LNCaP clone FGC (cell line): ENCODE data around the gene HMX1.

Experiments used
- DNase-seq: peaks from one replicate; pipeline ENCODE4 v3.0.0-alpha.2; 2011; ENCODE audit warnings: low read depth
- H3K4me3 ChIP-seq: 2 replicates; pipeline ENCODE4 v1.5.1; 2011; ENCODE audit warnings: mild to moderate bottlenecking, low read depth, low read length, control low read depth
- TF ChIP-seq, protein P1 (sequence below): IDR thresholded peaks from 2 replicates; pipeline ENCODE4 v1.5.1; 2012; ENCODE audit warnings: mild to moderate bottlenecking; ENCODE audit not compliant: control insufficient read depth, insufficient read depth; ENCODE audit errors: extremely low read depth

HMX1 gene

DNA sequence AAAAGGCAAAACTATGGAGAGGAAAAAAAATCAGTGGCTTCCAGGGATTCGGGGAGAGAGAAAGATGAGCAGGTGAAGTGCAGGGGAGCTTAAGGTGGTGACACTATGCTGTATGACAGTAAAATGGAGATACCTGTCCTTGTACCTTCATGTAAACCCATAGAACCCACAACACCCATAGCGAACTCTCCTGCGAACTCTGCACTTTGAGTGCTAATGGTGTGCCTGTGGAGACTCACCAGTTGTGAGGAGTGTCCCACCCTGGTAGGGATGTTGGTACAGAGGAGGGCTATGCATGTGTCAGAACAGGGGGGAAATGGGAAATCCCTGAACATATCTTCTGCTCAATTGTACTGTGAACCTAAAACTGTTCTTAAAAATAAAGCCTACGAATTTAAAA is 42.8 kb downstream of the HMX1 start:
- no peak for DNase-seq
- TF ChIP-seq, protein P1, sequence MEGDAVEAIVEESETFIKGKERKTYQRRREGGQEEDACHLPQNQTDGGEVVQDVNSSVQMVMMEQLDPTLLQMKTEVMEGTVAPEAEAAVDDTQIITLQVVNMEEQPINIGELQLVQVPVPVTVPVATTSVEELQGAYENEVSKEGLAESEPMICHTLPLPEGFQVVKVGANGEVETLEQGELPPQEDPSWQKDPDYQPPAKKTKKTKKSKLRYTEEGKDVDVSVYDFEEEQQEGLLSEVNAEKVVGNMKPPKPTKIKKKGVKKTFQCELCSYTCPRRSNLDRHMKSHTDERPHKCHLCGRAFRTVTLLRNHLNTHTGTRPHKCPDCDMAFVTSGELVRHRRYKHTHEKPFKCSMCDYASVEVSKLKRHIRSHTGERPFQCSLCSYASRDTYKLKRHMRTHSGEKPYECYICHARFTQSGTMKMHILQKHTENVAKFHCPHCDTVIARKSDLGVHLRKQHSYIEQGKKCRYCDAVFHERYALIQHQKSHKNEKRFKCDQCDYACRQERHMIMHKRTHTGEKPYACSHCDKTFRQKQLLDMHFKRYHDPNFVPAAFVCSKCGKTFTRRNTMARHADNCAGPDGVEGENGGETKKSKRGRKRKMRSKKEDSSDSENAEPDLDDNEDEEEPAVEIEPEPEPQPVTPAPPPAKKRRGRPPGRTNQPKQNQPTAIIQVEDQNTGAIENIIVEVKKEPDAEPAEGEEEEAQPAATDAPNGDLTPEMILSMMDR, result no peak
- no peak overlapping the region for H3K4me3 ChIP-seq

- no peak for DNase-seq
- no peak overlapping the region for H3K4me3 ChIP-seq
- TF ChIP-seq, protein P1, result no peak
Measured at GRCh38 chr4:8821151-8821950, 50.3 kb downstream of the HMX1 start.

DNA sequence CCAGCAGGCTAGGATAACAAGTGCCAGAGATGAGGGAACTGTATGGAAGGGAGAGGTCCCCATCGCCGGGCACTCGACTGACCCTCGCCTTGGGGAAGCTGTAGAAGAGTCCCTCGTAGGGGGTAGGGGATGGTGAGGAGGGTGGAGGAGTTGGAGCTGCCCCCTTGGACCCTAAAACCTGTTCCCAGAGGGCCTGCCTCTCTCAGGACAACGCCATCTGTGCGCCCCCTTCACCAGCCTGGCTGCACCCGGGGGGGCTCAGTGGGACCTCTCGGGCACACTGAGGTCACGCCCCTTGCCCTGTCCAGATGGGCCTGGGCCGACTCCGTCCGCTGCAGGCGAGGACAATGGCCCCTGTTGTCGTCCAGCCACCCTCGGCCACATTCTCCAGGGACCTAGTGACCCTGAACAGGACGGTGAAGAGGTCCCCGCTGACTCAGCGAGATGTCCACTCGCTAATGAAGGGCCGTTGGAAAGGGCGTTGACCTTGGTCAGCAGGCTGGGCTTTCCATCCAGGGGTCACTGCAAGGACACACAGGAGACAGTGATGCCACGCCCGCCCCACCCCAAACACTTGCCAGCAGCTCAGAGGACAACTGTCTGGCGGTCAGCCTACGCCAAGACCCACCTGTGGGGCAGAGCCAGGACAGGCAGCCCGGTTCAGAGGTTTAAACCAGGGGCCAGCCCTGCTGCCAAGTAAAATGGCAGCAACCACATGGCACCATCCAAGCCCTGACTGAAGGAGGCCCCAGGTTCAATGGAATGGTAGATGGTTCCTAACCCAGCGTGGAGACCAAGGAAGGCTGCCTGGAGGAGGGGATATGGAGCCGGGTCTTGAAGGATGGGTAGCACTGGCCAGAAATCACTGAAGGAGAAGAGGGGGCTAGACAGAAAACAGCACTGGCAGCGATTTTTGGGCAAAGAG is 51.2 kb downstream of the HMX1 start:
- no peak for DNase-seq
- TF ChIP-seq, protein P1, result no peak
- H3K4me3 ChIP-seq, result no peak overlapping the region

DNA sequence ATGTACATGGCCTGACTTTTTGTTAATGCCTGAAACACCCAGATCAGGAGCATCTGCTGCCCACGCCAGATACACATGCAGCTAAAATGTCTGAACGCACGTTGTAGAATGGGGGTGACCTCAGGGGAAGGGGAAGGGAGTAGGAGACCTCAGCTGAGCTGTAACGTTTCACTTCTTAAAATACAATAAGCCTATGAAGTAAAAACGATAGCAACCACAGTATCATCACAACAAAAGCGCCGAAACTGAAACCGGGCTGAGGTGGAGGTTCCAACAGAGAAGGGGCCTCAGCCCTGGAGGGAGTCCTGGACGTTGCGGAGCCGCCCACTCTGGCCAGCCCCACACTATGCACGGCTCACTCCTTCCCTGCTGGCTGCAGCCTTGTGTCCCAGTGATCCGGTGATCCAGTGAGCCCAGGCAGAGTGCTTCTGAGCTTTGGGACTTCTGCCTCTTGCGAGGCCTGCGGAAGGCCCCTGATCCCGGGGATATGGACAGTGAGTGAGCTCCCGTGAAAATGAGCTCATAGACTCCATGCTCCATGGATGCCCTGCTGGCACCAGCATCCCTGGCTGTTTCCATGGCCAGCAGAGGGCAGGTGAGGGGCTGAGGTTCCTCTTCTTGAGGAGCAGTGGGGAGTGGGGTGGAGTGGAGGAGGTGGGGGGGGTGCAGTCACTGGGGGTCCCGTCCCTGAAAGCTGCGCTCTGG is 52.0 kb downstream of the HMX1 start:
- DNase-seq, result no peak
- H3K4me3 ChIP-seq, result no peak overlapping the region
- TF ChIP-seq, protein P1, result peak; percentile 27; the same call in 1 of the 2 replicates

DNA sequence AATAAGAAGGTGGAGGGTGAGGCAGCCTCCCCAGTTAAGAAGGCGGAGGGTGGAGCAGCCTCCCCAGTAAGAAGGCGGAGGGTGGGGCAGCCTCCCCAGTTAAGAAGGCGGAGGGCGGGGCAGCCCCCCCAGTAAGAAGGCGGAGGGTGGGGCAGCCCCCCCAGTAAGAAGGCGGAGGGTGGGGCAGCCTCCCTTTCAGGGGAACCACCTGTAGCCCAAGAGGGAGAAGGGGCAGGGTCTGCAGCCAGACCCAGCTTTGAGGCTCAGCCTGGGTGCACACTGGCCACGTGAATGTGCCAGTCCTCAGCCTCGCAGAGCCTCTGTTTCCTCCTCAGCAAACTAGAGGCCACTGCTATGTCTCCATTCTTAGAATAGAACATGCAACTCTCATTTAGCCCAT is 52.6 kb downstream of the HMX1 start:
- TF ChIP-seq, protein P1, result no peak
- H3K4me3 ChIP-seq, result no peak overlapping the region
- no peak for DNase-seq

GRCh38 chr4:8818063-8818881 is 53.4 kb downstream of the HMX1 start:
- TF ChIP-seq, protein P1, result no peak
- no peak for DNase-seq
- no peak overlapping the region for H3K4me3 ChIP-seq
